Measurements from ENCODE around the gene USP36. TPM values are rescaled to one million over a fixed set of nuclear protein-coding genes. Genes with fewer than 3 reads are reported as not detected.

Gene USP36
- total and polyA plus RNA-seq, 4 donors, result 22.5 to 41.0 (median 32.7) TPM

Other genes starting within 250 kb of the USP36 start
- gene CYTH1, start 58.5 kb downstream of the USP36 start, total RNA-seq, result 10 to 100 TPM; 28.1 to 34.7 TPM
- gene CYTH1, start 58.5 kb downstream of the USP36 start, polyA plus RNA-seq (ENCODE audit: insufficient read length in 2 of 2), result 10 to 100 TPM; 50.1 to 50.4 TPM
- gene CEP295NL, start 62.4 kb upstream of the USP36 start, total RNA-seq, result 1 to 10 TPM; 3.1 to 3.3 TPM
- gene CEP295NL, start 62.4 kb upstream of the USP36 start, polyA plus RNA-seq (ENCODE audit: insufficient read length in 2 of 2), result 1 to 10 TPM in 1 of 2 donors, under 1 TPM in 1; 0.27 to 3.2 TPM
- gene TIMP2, start 84.6 kb upstream of the USP36 start, total RNA-seq, result 100 to 1,000 TPM; 139 to 161 TPM
- gene TIMP2, start 84.6 kb upstream of the USP36 start, polyA plus RNA-seq (ENCODE audit: insufficient read length in 2 of 2), result 100 to 1,000 TPM; 416 to 417 TPM
- 100 to 1,000 TPM in 1 of 2 donors, 10 to 100 TPM in 1; 96.3 to 166 TPM for gene LGALS3BP, start 139.1 kb upstream of the USP36 start, total RNA-seq
- gene LGALS3BP, start 139.1 kb upstream of the USP36 start, polyA plus RNA-seq (ENCODE audit: insufficient read length in 2 of 2), result 100 to 1,000 TPM in 1 of 2 donors, 10 to 100 TPM in 1; 83.0 to 116 TPM
- 10 to 100 TPM; 23.6 to 29.8 TPM for gene CANT1, start 168.9 kb upstream of the USP36 start, total RNA-seq
- 10 to 100 TPM; 31.9 to 38.8 TPM for gene CANT1, start 168.9 kb upstream of the USP36 start, polyA plus RNA-seq (ENCODE audit: insufficient read length in 2 of 2)
- 10 to 100 TPM in 1 of 2 donors, 1 to 10 TPM in 1; 9.0 to 15.5 TPM for gene C1QTNF1, start 183.4 kb upstream of the USP36 start, total RNA-seq
- gene C1QTNF1, start 183.4 kb upstream of the USP36 start, polyA plus RNA-seq (ENCODE audit: insufficient read length in 2 of 2), result 1 to 10 TPM; 4.0 to 7.1 TPM
- gene ENGASE, start 234.0 kb upstream of the USP36 start, total RNA-seq, result 10 to 100 TPM; 15.3 to 16.5 TPM
- 10 to 100 TPM; 27.9 to 32.6 TPM for gene ENGASE, start 234.0 kb upstream of the USP36 start, polyA plus RNA-seq (ENCODE audit: insufficient read length in 2 of 2)